HepG2 (cell line): ENCODE results near the gene RASAL1.

Experiments
- ARHGAP35 ChIP-seq: sonication (generic); formaldehyde crosslinking; IDR thresholded peaks from 2 replicates; pipeline ENCODE4 v1.9.0; 2022; ENCODE audit warnings: mild to moderate bottlenecking, inconsistent platforms, moderate library complexity, missing genetic modification reagents, borderline replicate concordance
- CTCF ChIP-seq: sonication (generic); formaldehyde crosslinking; IDR thresholded peaks from 2 replicates; pipeline ENCODE4 v1.5.0; 2020; ENCODE audit warnings: mild to moderate bottlenecking, missing genetic modification reagents, moderate library complexity
- NBN ChIP-seq: fragments of 450-650 bp; conservative IDR thresholded peaks from 2 replicates; pipeline ENCODE4 v1.6.1; 2017
- TF ChIP-seq, protein P1 (sequence below): IDR thresholded peaks from 2 replicates; pipeline ENCODE4 v1.6.1; 2012; ENCODE audit warnings: inconsistent platforms

DNA sequence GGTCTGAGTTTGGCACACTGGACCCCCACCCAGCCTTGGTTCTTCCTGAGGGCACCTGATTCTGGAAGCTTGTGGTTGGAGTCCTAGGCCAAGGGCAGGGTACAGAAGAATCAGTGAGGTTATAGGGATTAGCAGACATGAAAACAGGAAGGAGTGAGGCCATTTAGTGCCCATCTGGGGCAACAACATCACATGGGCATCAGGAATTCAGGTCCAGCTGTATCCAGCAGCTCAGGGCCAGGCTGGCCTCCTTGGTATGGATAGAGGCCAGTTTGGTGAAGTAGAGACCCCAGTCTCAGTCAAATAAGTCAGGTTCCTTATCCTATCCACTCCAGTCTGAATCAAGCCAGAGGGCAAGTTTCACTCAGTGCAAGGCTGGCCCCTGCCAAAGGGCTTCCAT lies 36.2 kb downstream of the RASAL1 start:
- no peak for TF ChIP-seq CTCF (CRISPR knock-in tag)
- no peak for TF ChIP-seq NBN
- TF ChIP-seq ARHGAP35 (CRISPR knock-in tag), result no peak
- TF ChIP-seq, protein P1, sequence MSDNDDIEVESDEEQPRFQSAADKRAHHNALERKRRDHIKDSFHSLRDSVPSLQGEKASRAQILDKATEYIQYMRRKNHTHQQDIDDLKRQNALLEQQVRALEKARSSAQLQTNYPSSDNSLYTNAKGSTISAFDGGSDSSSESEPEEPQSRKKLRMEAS, result no peak
